ENCODE data around the gene SEPSECS.
"Not testable (repeated sequence)": the region's sequence is repeated elsewhere in the genome, so short reads cannot be mapped to it uniquely, and the experiment has no call there.

The SEPSECS gene

DNA sequence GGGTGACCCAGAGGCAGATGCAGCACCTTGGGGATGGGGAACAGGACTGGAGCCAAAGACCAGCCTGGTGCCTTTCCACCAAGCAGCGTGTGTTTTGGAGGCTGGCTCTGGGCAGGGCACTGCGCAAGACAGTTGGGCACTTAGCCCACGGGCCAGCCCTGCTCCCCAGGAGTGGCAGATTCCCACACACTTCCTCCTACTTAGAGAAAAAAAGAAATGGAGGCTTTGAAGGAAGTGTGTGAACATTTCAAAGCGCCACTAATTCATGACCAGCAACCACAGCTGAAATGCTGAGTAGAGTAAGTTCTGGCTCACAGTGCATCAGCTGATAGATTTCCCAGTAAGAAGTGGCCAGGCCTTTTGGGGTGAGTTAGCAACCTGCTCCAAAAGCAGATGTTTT lies 74.6 kb downstream of the SEPSECS start:
- DNase-seq (ENCODE audit: low read depth in 2 of 3, low spot score in 2 of 3): no peak

DNA sequence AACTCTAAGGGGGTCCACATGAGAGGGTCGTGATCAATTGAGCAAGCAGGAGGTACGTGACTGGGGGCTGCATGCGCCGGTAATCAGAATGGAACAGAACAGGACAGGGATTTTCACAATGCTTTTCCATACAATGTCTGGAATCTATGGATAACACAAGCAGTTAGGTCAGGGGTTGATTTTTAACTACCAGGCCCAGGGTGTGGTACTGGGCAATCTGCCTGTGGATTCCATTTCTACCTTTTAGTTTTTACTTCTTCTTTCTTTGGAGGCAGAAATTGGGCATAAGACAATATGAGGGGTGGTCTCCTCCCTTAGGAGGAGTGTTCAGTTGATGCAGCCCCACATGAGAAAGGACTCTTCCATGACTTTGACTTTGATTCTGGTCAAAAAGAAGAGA lies 76.8 kb downstream of the SEPSECS start:
- DNase-seq (ENCODE audit: low read depth in 2 of 3, low spot score in 2 of 3): not testable (repeated sequence)

DNA sequence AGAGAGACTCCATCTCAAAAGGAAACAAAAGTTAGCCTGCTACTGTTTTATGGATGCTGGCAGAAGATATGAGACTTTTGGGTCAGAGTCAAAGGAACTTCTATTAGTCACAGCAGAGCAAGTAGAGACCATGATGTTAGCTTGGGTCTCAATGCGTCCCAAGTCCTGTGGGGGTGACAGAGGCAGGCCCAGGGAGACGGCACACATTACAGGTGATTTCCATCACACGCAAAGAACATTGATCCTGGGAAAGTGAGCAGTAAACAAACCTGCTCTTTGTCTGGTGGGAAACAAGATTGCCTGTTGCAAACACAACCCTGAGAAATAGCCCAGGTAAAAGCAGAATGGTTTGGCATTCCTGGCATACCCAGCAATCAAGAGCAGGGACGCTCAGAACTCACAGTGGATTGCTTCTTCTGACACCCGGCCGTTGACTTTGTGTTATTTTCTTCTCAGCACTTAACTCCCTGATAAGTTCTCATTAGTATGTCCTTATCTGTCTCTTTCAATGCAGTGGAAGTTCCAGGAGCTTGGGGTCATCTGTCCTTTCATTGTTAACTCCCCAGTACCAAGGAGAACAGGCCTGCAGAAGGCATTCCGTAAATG lies 78.3 kb downstream of the SEPSECS start:
- no peak for DNase-seq (ENCODE audit: low read depth in 2 of 3, low spot score in 2 of 3)

DNA sequence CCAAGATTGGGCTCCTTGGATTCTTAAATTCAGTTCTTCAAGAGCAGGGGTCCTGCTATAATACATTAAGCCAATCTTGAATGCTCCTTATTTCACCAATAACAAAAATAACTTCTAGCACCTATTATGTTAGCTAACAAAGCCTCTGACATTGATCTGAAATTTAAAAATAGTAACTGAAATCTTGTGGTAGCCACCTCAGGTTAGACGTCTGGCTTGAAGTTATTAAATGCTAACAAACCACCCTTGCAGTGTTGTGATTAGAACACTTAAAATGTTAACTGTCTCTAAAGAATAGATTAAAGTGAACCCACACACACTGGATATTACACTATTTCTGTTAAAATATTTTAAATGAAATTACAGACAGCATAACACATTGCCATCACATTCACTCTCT lies 79.7 kb downstream of the SEPSECS start:
- DNase-seq (ENCODE audit: low read depth in 2 of 3, low spot score in 2 of 3): no peak

DNA sequence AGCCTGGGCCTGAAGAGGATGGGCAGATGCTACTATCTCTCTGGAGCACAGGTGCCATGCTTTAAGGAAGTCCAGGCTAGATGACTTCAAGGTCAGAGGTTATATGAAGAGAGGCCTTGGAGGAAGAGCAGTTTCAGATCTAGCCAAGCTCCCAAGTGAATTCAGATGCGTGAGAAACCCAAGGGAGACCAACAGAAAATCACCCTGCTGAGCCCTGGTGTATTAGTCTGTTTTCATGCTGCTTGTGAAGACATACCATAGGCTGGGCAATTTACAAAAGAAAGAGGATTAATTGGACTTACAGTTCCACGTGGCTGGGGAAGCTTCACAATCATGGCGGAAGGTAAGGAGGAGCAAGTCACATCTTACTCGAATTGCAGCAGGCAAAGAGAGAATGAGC lies 81.7 kb downstream of the SEPSECS start:
- DNase-seq (ENCODE audit: low read depth in 2 of 3, low spot score in 2 of 3): no peak

DNA sequence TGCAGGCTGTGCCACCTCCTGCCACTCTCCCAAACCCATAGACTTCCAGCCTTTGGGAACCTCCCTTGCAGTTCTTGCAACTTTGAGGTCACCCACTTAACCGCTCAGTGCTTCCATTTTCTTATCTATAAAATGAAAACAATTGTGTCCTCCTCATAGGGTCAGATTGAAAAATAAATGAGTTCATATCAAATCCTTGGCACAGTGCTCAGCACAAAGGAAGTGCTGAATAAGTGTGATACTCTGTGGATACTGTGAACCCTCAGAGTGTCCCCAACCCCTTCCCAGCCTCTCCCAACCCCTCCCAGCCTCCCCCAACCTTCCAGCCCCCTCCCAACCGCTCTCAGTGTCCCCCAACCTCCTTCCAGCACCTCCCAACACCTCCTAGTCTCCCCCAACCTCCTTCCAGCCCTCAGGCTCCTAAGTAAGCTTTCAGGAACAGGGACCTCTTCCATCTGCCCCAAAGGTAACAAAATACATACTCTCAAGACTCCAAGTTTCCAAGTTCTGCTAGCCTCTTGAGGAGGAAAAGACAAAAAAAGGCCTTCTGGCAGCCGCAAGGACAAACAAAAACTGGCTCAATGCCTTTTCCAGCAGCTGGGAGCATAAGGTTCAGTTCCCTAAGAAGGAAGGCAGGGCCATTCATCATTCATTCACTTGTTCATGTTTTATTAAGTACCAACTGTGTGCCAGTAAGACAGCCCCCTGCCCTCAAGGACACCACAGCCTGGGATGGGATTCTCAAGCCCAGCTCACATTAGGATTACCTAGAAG lies 83.4 kb downstream of the SEPSECS start:
- DNase-seq (ENCODE audit: low read depth in 2 of 3, low spot score in 2 of 3): no peak

DNA sequence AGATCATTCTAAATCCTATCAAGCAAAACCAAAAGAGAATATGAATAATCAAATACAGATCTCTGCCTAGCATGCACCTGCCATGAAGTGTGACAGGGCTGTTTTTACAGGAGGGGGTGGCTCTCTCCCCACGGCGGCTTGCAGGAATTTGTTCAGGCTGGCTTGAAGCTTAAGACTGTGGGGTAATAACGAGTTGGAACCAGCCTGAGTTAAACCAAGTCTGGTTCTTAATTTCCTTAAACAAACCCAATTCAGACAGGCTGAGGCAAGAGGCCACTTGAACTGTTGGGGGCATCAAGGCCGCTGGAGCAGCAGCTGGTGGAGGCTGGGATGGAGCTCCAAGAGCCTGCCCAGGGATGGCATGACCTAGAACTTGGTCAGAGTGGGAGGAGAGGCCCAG lies 84.4 kb downstream of the SEPSECS start:
- DNase-seq (ENCODE audit: low read depth in 2 of 3, low spot score in 2 of 3): no peak

DNA sequence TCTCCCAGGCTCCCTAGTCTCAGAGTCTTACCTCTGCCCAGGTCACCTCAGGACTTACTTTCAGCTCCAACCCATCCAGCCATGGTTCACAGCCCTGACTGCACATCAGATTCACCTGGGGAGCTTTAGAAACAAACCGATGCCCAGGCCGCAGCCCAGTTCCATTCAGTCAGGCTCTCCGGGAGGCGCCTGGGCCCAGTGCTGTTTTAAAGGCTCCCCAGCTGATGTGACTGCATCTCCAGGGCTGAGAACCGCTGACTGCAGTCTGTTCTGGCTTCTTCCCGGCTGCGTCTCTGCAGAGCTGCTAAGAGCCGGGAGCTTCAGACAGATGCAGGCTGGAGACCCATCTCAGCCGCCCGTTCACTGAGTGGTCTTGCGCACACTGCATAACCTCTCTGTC lies 85.1 kb downstream of the SEPSECS start:
- no peak for DNase-seq (ENCODE audit: low read depth in 2 of 3, low spot score in 2 of 3)

DNA sequence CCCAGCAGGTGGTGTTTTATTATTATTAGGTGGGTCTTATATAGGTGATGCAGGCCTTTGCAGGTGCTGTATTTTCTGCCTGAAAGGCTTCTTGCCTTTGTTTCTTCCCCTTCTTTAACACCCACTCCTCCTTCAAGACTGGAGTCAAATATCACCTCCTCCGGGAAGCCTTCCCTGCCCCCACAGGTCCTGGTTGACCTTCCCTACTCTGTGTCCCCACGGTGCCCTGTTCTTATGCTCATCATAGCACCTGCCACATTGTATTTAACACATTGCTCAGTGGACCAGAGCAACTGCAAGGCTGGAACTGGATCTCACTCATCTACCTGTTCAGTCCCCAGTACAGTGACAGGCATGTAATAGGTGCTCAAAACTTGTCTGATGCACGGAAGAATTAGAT lies 89.7 kb downstream of the SEPSECS start:
- DNase-seq (ENCODE audit: low read depth in 2 of 3, low spot score in 2 of 3): no peak

All from activated CD8-positive, alpha-beta memory T cell treated with anti-CD3 and anti-CD28 coated beads for 48 hours (primary cell).